Stimulated activated CD8-positive, alpha-beta memory T cell treated with anti-CD3 and anti-CD28 coated beads, Interleukin-4, amount 100 ng/mL, for 4 hours (primary cell): ENCODE results near the gene RNF213.

Source experiments
- DNase-seq, 2 donors: peaks; one replicate each; pipeline ENCODE4 v3.0.0-alpha.2; 2020; ENCODE audit warnings: low read depth in 2 of 2, low spot score in 1 of 2

RNF213 gene

GRCh38 chr17:80365001-80365965, 104.6 kb downstream of the RNF213 start:
- no peak for DNase-seq

DNA sequence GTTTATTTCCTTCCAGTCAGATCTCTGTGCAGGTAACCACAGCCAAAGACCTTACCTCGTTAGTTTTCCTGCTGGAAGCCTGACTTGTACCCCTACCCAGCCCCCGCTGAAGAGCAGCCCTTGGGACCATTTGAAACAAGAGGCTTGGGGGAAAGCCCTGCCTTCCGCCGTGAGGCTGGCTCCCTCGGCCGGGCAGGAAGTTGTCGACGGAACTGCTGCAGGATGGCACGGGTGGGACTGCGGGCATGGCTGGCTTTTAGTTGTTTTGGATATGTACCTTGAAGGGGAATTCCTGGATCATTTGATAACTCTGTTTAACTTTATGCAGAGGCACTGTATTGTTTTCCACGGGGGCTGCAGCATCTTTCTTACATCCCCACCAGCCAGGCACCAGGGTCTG, 105.3 kb downstream of the RNF213 start:
- DNase-seq: no peak

GRCh38 chr17:80367503-80367902, 106.9 kb downstream of the RNF213 start:
- DNase-seq: no peak

- DNase-seq: no peak
Observed at GRCh38 chr17:80371196-80371595, 110.5 kb downstream of the RNF213 start.

- DNase-seq: no peak
Observed at GRCh38 chr17:80372456-80372855, 111.8 kb downstream of the RNF213 start.

DNA sequence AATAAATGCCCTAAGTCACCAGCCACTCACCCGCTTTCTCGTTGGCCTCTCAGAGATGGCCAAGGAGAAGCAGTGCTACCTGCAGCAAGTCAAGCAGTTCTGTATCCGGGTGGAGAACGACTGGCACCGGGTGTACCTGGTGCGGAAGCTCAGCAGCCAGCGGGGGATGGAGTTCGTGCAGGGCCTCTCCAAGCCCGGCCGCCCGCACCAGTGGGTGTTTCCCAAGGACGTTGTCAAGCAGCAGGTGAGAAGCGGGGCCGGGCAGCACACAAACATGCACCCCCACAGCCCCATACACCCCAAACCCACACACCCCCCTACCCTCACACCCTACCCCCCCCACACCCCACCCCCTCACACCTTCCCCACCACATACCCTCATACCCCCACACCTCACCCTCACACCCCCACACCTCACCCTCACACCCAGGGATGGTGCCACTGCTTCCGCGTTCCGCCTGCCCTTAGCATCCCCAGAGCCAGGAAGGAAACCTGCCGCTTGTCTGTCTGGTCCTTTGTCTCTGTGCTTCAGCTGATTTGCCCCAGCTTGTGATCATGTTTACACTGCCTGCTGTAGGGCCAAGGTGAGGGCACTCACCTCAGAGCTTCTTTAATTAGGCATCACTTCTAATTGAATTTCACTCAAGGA, 112.4 kb downstream of the RNF213 start:
- DNase-seq: no peak

GRCh38 chr17:80374039-80374731, 113.5 kb downstream of the RNF213 start:
- DNase-seq: no peak

GRCh38 chr17:80374732-80375585, 114.3 kb downstream of the RNF213 start:
- DNase-seq: no peak

DNA sequence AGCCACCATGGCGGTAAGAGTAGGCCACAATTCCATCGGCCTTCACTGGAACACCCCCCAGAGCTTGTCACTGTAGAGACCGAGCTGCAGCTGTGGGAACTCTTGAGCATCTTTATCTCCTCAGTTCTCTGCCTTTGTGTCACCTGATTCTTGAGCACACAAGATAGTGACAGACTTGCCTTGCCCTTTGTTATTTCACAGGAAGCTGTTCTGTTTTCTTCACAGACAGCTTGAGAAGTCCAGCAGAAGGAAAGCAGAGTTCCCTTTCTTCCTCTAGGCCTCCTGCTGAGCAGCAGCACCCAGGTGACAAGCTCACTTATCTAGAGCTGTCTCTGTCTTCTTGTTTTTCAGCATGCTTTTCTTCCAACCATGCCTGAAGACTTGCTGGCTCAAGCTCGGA, 115.9 kb downstream of the RNF213 start:
- DNase-seq: no peak

DNA sequence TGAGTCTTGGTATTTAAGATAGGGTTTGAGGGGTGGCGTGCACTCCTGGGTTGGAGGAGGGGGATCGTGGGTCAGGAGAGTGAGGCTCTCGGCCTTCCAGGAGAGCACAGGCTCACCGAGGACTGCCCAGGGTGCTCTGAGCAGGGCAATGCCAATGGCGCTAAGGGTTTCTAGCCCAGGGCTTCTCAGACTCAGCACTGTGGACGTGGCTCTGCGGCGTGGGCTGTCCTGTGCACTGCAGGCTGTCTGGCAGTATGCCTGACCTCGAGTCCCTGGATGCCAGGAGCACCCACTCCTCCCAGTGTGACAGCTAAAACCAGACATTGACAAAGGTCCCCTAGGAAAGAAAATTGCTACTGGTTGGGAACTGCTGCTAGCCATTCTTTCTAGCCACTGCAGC, 117.1 kb downstream of the RNF213 start:
- no peak for DNase-seq

- DNase-seq: no peak
Observed at GRCh38 chr17:80379348-80379747, 118.7 kb downstream of the RNF213 start.

- DNase-seq: no peak
Observed at GRCh38 chr17:80380068-80380467, 119.4 kb downstream of the RNF213 start.

- no peak for DNase-seq
Observed at GRCh38 chr17:80380555-80381002, 119.9 kb downstream of the RNF213 start.

- no peak for DNase-seq
Observed at GRCh38 chr17:80381416-80381923, 120.8 kb downstream of the RNF213 start.

GRCh38 chr17:80382446-80382845, 121.8 kb downstream of the RNF213 start:
- DNase-seq: no peak

- no peak for DNase-seq
Observed at GRCh38 chr17:80382956-80383355, 122.3 kb downstream of the RNF213 start.

DNA sequence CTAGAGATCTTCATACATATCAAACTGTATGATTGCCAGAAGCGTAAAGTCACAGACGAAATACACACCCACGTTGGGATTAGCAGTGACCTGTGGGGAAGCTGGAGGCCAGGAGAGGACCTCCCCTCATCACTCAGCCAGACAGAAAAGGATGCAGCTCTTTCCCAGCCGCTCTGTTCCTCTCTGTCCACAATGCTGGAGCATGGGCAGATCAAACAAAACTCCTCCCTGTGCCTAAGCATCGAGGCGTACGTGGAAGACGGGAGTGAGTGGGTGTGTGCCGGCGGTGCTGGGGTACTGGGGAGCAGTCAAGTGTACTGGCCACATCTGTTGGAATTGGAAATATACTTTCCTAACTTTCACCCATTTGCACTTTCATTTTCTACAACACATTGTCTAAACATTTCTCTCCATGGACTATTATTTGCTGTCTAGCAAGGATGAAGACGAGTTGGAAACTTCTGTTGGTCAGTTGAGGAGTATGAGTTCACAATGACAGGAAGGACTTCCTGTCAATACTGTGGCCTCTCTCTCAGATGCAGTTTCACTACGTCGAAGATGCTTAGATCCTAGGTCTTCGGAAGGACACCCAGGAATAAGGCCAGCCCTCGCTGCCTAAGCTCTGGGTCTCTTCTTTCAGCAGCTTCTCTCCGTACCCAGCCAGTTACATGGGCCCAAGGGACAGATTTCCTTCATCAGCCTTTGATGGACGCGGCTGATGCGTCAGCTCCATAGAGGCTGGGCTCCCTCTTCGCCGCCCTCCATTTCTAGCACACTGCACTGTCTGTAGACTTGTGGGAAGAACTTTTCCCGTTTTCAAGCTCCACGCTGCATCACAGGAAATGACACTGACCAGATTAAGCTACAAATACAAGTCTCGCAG, 123.7 kb downstream of the RNF213 start:
- DNase-seq: no peak

DNA sequence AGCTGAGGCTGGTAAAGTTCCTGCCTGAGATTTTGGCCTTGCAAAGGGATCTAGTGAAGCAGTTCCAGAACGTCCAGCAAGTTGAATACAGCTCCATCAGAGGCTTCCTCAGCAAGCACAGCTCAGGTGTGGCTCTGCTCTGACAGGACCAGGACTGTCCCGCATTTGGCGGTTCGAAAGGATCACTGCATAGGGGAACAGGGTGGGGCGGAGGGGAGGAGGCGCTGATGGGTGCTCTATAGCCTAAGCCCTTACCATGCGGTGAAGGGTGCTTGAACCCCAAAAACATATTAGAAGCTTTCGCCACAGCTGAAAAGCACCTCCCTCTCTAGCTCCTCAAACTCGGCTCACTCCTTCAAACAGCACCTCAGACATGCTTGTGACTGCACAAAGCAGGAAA, 124.4 kb downstream of the RNF213 start:
- no peak for DNase-seq

- DNase-seq: no peak
Observed at GRCh38 chr17:80386341-80386740, 125.7 kb downstream of the RNF213 start.

GRCh38 chr17:80387071-80387470, 126.4 kb downstream of the RNF213 start:
- DNase-seq: no peak
